NCI-H1092 treated with DMSO at 0.1 percent for 48 hours (cell line): ENCODE data around the gene WWOX.
"Not testable (repeated sequence)": the region's sequence is repeated elsewhere in the genome, so short reads cannot be mapped to it uniquely, and the experiment has no call there.

Experiments
- DNase-seq: peaks from one replicate; lab custom pipeline; 2025; lab: John Stamatoyannopoulos, UW

WWOX gene

DNA sequence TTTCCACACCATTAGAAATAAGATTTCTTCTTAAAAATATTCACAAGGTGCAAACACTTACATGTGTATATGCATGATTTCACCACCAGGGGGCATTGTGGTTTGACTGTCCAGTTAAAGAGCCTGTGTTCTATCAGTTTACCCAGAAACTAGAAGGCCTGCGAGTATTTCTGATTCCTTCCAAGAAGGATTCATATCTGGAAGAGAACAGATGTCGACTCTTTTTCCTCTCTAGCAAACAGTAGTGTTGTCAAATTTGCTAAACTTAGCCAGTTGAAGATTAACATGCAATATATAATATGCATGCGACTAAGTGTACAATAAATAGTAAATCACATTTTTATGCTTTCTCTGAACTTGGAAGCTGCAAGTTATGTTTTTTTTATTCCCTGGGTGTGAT, 404.1 kb downstream of the WWOX start:
- DNase-seq: peak; percentile 71

GRCh38 chr16:78504401-78504851, 405.0 kb downstream of the WWOX start:
- DNase-seq: no peak

- no peak for DNase-seq
Measured at GRCh38 chr16:78505036-78505435, 405.6 kb downstream of the WWOX start.

GRCh38 chr16:78505544-78506366, 406.3 kb downstream of the WWOX start:
- DNase-seq: peak; percentile 74

GRCh38 chr16:78506367-78507193, 407.1 kb downstream of the WWOX start:
- DNase-seq: no peak

DNA sequence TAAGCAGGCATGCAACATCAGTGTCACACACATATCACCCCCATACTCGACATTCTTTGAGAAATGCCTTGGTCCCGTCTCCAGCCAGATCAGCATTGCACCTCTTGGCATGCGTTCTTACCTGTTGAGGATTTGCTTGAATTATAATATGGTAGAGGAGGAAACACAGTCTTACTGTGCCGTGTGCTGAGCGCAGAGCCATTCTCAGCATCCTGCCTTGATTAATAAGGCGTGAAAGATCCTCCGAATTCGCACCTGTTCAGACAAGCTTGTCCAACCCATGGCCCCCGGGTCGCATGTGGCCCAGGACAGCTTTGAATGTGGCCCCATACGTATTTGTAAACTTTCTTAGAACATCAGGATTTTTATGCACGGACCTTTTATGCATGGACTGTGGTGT, 408.1 kb downstream of the WWOX start:
- DNase-seq: no peak

DNA sequence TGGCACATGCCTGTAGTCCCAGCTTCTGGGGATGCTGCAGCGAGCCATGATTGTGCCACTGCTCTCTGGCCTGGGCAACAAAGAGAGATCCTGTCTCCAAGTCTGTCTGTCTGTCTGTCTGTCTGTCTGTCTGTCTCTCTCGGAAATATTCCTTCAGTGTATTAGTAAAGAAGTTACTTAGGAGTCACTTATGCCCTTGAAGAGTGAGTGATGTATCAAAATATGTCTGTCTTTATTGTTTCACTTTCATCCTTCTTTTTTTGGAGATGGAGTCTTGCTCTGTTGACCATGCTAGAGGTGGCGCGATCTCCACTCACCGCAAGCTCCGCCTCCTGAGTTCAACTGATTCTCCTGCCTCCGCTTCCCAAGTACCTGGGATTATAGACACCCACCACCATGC, 410.5 kb downstream of the WWOX start:
- no peak for DNase-seq

- DNase-seq: no peak
Measured at GRCh38 chr16:78510496-78510895, 411.0 kb downstream of the WWOX start.

DNA sequence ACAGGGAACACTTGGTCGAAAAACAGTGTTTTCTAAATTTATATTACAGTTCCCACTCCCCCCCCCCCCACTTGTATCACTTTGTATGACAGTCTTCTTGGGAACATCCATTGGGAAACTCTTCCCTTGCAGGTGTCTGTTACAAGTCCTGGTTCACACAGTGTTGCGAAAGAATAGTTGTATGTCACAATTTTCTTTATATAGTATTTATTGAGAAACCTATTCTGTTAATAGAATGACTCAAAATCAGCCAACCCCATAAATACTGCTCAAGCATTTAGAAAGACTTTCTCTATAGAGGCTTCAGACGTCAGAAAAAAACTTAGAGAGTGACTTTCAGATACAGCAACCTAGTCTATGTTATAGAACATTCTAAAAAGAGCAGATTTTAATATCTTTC, 414.4 kb downstream of the WWOX start:
- no peak for DNase-seq

GRCh38 chr16:78514888-78515287, 415.4 kb downstream of the WWOX start:
- not testable (repeated sequence) for DNase-seq

DNA sequence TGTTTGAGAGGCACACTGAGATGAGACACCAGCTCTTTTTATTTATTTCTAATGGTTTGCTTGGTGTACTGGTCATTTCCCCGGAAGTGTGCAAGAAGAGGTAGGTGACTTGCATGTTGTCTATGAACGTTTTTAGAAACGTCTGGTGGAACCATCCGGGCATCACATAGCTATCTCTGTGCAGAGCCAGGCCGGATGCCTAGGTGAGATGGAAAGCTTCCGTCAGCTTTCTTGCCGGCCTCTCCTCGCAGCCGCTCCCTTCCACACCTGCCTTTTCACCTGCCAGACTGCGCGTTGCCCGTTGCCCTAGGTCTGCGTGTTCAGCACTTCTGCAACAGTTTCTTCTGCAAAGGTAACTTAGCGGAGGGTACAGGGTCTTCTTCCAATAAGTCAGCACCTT, 416.0 kb downstream of the WWOX start:
- no peak for DNase-seq

- no peak for DNase-seq
Measured at GRCh38 chr16:78516006-78516736, 416.7 kb downstream of the WWOX start.

DNA sequence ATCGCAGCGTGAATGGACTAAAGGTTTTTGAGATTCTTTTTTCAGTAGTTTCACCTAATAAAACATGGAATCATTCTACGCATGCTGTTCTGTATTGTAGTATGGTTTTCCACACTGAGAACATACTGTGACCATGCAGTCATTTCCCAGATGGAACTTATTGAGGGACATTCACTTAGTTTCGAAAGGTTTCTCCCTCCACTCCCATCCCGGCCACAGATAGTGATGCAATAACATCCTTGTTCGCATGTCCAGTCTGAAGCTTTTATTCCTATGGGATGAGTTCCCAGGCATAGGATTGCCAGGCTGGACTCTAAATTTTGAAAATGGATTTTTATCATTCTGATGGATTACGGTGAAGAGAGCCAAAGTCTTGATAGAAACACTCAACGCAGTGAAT, 420.4 kb downstream of the WWOX start:
- no peak for DNase-seq

DNA sequence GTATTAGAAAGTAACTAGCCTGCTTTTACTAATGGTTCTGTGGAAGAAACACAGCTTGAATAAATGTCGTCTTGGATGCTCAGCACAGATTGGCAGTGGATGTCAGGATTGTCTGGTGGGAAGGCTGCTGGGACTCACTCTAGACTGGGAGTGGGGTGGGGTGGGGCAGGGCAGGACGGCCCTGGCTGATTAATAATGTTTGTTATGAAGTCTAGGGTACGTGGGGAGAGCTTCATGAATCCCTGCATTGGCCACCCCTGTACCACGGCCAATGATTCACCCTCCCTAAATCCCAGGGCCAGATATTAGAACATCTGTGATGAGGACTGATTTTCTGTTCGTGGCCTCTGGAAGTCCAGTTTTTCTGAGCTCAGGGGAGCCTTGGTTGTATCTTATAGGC, 421.0 kb downstream of the WWOX start:
- DNase-seq: no peak

DNA sequence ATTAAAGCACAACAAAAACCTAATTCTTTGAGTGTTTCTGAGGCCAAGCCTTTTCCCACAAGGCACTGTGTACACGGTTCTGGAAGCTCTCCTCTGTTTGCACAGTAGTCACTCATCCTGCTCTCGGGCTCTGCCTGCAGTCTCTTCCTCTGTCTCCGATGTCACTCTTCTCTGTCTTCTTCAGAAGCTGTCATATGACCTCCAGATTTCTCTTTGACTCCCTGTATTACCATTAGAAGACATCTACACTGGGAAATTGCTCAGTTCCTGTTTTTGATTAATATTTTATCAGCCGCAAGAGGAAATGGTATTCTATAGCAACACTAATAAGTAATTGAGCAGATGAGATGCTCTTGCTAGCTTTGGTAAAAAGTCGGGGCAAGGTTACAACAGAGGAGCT, 422.9 kb downstream of the WWOX start:
- peak; percentile 30 for DNase-seq

- peak; percentile 66 for DNase-seq
Measured at GRCh38 chr16:78523212-78523985, 423.9 kb downstream of the WWOX start.

GRCh38 chr16:78524066-78524595, 424.7 kb downstream of the WWOX start:
- no peak for DNase-seq

DNA sequence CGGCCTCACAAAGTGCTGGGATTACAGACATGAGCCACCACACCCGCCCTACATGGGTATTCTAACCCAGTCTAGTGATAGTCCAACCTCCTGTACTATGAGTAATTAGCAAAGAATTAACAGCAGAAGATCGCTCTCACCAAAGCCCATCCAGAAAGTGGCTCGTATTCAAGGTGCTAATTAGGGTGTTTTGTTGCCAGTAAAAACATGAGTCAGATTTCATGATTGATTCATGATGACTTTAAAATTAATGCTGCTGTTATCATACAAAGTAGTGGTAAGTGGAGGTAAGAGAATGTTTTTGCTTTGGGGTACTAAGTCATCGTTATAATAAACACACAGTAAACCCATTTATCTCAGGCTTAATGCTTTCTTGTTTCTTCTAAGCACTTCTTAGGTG, 428.8 kb downstream of the WWOX start:
- no peak for DNase-seq

GRCh38 chr16:78529881-78530280, 430.4 kb downstream of the WWOX start:
- no peak for DNase-seq

DNA sequence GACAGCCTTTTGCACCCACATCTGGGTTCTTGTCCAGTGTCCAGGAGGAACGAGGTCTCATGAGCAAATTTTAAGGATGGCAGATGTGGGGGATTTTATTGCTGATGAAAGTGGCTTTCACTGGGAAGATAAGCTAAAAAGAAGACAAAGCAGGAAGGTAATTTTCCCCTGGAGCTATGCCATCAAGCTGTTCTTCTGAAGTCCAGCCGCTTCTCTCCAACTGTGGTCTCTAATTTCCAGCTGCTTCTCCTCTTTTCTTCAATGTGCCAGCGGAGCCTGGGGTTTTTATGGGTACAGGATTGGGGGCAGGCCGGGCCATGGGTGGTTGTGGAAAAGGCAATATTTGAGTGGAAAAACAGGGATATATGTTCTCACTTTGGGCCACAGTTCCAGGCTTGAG, 430.8 kb downstream of the WWOX start:
- DNase-seq: no peak

DNA sequence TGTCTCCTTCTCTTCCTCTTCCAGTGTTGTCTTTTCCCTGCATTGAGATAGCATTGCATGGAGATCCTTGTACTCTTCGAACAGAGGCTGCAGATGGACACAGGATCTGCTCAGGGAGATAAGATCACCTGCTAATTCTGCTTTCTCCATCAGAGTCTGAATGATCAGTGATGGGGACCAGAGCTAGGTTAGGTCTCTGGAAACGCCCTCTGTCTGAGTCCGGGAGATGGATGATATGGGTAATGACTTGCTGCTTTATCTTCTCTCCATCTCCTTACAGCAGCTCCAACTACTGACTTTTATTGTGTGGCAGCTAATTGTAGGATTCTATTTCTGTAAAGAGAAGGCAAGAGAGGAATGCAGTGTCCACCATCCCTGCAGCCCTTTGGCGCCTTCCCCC, 435.6 kb downstream of the WWOX start:
- DNase-seq: no peak
